HG03558 (cell line): ENCODE results near the gene PRR33.

Experiments used
- ATAC-seq: cut with Tn5 transposase; IDR thresholded peaks from one replicate; pipeline ENCODE4 v1.9.1; 2021; ENCODE audit warnings: moderate number of reproducible peaks; ENCODE audit not compliant: unreplicated experiment; ENCODE audit errors: extremely low read depth

Gene PRR33

GRCh38 chr11:1866776-1867175, 24.9 kb downstream of the PRR33 start:
- ATAC-seq, result no peak

GRCh38 chr11:1866226-1866625, 25.5 kb downstream of the PRR33 start:
- ATAC-seq, result no peak

DNA sequence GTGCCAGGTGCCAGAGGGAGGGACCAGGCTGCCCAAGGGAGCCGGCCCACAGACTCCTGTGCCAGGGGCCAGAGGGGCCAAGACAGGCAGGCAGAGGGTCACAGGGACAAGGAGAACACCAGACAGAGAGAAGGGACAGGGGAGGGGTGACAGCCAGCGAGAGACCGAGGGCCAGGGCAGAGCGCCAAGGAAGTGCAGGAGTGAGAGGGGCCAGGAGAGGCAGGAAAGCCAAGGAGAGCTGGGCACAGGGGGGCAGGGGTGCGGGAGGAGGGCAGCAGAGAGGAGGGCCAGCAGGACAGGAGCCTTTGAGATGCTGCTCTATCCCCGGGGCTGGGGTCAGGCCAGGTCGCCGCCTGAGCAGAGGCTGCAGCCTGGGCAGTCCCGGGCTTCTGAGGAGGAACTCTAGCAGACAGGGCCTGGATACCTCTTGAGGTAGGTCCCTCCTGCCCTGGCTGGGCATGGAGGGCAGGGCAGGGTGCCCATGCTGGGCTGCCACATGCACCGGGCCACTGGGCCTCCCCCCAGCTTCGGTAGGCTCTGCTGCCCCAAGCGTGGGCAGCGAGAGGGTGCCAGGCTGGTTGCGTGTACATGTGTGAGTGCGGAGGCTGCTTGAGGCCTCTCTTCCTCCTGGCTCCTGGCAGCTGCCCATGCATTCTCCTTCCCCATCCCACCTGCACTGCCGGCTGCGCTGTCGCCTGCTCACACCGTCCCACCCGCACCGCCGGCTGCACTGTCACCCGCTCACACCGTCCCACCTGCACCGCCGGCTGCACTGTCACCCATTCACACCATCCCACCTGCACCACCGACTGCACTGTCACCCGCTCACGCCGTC, 26.6 kb downstream of the PRR33 start:
- ATAC-seq, result no peak

- ATAC-seq, result no peak
Measured at GRCh38 chr11:1864231-1864630, 27.5 kb downstream of the PRR33 start.

DNA sequence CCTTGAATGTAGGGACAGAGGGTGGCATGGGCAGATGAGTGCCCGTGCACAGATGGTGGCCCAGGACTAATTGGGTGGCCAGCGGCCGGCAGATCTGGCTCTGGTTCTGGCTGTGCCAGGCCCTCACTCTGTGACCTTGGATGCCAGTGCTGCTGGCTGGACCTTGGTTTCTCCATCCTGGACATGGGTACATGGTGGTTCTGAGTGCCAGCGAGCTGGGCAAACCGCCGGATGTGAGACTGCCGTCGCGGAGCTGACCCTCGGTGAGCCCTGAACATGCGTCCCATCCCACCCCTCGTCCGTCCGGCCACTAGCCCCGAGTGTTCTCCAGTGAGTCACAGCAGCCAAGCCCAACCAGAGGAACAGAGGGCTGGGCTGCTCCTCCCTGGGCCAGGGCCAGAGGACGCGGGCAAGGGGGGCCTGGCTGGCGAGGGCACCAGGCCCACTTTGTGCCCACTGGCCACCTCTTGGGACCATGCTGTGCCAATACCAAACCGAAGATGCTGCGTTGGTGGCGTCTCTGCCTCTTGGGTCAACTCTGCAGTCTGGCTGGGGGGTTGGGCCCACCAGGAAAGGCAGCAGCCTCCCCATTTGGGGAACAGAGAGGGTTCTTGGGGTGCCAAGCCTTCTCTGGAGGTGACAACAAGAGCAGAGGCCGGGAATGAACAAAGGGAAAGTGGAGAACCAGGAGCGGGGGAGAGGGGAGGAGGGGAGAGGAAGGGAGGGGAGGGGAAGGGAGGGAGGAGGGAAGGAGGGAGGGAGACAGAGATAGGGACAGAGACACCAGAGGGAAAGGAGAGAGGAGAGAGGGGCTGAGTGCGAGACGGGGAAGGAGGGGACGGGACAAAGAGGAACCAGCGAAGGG, 28.1 kb downstream of the PRR33 start:
- no peak for ATAC-seq

- ATAC-seq, result no peak
Measured at GRCh38 chr11:1862588-1863351, 28.9 kb downstream of the PRR33 start.

- ATAC-seq, result no peak
Measured at GRCh38 chr11:1861435-1862411, 30.0 kb downstream of the PRR33 start.

DNA sequence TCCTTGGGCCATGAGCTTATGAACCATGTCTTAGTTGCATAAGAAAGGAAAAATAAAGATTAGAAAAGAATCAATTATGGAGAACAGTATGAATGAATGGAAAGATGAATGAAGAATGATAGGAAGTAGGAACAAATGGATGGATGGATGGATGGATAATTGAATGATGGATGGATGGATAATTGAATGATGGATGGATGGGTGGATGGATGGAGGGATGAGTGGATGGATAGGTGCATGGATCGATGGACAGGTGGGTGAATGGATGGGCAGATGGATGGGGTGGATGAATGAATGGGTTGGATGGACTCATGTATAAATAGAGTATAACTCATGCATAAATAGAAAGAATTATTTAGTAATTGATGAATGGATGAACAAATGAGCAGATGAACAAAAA, 31.6 kb downstream of the PRR33 start:
- no peak for ATAC-seq

GRCh38 chr11:1859004-1859403, 32.7 kb downstream of the PRR33 start:
- ATAC-seq, result no peak

- no peak for ATAC-seq
Measured at GRCh38 chr11:1858576-1858975, 33.1 kb downstream of the PRR33 start.

- no peak for ATAC-seq
Measured at GRCh38 chr11:1858154-1858553, 33.5 kb downstream of the PRR33 start.

- ATAC-seq, result no peak
Measured at GRCh38 chr11:1857064-1857463, 34.6 kb downstream of the PRR33 start.

DNA sequence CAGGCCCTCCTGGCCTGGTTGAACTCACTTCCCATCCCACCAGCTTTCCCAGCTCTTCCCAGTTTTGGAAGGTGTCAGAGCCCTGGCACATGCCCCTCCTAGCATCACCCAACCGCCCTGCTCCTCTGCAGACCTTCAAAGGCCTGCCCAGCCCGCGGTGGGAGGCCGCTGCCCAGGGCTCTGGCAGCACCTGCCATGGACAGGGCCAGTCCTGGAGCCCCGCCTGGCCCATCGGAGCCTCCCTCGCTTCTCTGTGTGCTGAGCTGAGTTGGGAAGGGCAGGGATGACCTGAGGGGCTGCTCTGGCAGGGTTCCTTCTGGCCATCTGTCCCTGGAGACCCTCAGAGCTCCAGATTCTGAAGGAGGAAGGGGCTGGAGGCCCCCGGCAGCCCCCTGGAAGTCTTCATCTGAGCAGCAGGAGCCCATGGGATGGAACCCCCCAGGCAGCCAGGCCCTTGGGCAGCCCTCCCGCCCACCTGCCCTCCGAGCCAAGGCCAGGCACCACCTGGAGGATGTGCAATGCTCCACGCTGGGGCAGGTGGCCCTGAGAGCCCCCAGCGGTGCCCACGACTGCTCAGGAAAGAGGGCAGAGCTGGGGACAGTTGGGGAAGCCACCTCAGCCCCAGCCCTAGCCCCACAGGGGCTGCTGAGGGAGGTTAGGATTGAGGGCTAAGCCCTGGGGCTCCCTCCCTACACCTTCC, 35.2 kb downstream of the PRR33 start:
- ATAC-seq, result no peak

DNA sequence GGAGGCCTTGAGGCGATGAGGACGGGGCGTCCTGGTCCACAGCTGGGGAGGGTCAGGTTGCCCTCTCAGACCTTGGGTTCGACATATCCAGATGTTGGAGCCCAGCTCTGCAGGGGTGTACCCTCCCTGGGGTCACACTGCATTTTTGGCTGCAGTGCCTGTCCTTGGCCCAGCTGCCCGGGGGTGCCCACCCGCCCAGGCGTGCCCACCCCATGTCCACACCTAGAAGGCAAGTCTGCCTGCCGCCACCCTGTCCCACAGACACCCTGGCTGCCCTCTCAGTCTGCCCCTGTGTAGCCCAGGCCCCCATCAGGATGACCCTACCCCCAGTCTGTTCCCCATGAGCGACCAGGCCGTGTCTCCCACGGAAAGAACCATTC, 35.8 kb downstream of the PRR33 start:
- ATAC-seq, result no peak

DNA sequence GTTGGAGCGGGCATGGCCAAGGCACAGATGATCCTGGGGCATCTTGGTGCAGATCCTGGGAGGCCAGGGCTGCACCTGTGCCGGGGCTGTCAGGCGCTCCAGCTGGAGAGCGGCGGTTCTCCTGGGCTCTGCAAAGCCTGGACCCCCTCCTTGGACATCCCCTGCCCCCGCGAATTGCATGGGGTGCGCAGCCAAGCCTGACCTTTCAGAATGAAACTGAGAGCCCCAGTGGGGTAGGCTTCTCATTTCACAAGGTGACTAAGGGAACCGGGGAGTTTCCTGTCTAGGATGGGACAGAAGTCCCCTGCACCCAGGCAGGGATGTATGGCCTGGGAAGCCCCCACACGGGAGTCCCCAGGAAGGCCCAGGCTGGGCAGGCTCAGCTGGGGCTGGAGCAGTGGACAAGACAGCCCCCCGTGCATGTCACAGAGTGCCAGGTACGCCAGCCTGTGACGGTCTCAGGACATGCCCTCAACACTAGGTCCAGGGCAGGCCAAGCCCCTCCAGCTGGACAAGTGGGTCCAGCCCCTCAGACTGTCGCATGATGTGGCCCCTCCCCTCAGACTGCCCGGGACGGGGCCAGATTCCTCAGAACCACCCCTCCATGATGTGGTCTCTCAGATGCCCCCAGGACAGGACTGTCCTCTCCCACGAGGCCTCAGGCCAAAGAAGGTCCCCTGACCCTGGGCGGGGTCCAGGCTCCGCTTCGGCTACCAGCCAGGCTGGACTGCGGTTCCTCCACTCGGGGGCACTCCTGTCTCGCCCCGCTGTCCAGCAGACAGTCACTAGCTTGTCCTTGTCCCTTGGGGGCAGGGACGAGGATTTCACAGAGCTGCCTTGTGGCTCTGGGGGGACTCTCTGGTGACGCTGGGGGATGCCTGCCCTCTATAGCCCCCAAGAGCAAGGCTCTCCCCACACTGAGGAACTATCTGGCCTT, 36.5 kb downstream of the PRR33 start:
- no peak for ATAC-seq

DNA sequence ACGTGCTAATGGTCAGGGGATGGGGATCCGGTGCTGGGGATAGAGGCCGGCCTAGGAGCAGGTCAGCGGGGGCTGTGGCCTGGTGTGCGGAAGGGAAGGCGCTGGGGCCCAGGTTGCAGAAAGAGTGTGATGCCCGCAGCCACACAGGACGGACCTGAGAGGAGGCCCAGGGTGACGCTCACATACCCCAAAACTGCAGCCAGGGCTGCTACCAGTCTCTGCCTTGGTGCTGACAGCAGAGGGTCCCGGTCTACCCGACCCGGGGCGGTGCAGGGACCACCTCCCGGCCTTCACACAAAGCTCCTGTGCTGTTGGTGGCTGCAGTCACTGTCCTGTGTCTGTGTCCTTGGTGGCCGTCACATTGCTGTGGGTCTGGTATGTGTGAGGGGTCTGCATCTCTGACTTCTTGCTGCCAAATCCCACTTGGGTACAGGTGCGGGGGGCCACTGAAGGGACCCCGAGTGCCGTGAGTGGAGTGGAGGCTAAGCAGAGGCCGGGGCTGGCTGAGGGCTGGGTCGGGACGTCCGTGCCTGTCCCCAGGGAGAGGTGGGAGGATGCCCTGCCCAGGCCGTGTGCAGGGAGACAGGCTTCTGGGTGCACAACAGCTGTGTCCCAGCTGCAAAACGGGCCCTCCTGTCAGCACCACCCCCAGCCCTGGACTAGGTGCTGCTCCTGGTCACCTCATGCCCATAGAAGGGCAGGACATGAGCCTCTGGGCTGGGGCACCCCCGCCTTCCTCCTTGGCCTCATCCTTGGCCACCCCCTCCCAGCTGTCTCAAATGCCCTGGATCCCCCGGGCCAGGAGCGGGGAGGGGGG, 37.4 kb downstream of the PRR33 start:
- ATAC-seq, result no peak
